Heart left ventricle (tissue), 13 donors: Measurements from ENCODE around the gene SH2D5.

ENCODE experiments used
- POLR2A ChIP-seq, 2 donors: fragments of 450-650 bp; IDR thresholded peaks; one replicate each; pipeline ENCODE4 v1.6.1; 2017; ENCODE audit warnings: antibody characterized with exemption in 2 of 2, mild to moderate bottlenecking in 2 of 2, moderate library complexity in 2 of 2
- TF ChIP-seq, protein P1 (sequence below), 12 donors: fragments of 200-600 bp; sonication (generic) in 4 of 12; IDR thresholded peaks; one replicate each; pipeline versions ENCODE4 v1.5.0 to v1.8.0; 2018 to 2022; ENCODE audit warnings: antibody characterized with exemption in 12 of 12, mild to moderate bottlenecking in 5 of 12
- donor health status: ischemic (EF 13 %, LVEDD 7.1; RV severe dilation, severe dysfunction).
- donor health status: DM: no; HTN: yes; CAD: no.
- donor health status: DM: no; HTN: no; CAD: no.
- donor health status: ischemic (EF 25% LVEDD 6.9; RV normal size, moderate dysfunction).
- donor health status: ischemic (EF 25% LVEDD 5.7; RV mildly dilated, moderate dysfunction).
- donor health status: ischemic (EF 35%, LVEDD 5.7; RV mildly dilated, moderate dysfunction).
- donor health status: nonischemic (EF 11% LVEDD 7.7; RV severe dilation, severe dysfunction).
- donor health status: DM: yes; HTN: yes; CAD: no.
- donor health status: PGD.
- donor health status: ischemic (EF 29% LVEDD 5.4; RV normal size, mild dysfunction).
- donor health status: nonischemic (EF 23%, LVEDD 6.1; RV moderate dilation, normal function).

DNA sequence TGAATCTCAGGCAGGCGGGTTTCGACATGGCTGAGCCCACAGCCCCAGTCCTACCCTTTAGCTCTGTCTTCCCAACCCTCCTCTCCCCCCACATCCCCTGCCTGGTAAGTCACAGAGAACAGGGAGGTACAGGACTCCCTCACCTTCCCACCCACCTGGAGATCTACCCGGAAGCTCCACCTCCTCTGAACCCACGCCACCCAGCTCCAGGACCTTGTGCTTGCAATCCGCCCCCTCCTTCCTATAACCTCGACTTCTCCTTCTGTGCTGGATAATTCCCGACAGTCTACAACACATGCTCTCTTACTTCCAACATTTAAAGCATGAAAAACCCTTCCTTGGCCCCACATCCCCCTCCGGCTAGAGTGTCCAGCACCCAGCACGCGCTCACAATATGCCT lies 37.0 kb downstream of the SH2D5 start:
- TF ChIP-seq, protein P1, sequence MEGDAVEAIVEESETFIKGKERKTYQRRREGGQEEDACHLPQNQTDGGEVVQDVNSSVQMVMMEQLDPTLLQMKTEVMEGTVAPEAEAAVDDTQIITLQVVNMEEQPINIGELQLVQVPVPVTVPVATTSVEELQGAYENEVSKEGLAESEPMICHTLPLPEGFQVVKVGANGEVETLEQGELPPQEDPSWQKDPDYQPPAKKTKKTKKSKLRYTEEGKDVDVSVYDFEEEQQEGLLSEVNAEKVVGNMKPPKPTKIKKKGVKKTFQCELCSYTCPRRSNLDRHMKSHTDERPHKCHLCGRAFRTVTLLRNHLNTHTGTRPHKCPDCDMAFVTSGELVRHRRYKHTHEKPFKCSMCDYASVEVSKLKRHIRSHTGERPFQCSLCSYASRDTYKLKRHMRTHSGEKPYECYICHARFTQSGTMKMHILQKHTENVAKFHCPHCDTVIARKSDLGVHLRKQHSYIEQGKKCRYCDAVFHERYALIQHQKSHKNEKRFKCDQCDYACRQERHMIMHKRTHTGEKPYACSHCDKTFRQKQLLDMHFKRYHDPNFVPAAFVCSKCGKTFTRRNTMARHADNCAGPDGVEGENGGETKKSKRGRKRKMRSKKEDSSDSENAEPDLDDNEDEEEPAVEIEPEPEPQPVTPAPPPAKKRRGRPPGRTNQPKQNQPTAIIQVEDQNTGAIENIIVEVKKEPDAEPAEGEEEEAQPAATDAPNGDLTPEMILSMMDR (IDR thresholded peaks at IDR 0.05), result no peak
- no peak for TF ChIP-seq POLR2A (IDR thresholded peaks at IDR 0.05)
